K562 (cell line): Measurements from ENCODE around the gene NOTO. TPM values are rescaled to one million over a fixed set of nuclear protein-coding genes. Genes with fewer than 3 reads are reported as not detected.

ENCODE experiments used
- ATF1 ChIP-seq, 2 experiments: fragments of 450-650 bp in 1 of 2; IDR thresholded peaks; 2 replicates each; pipeline ENCODE4 v1.6.1; 2016; ENCODE audit warnings: missing compliant biosample characterization in 1 of 2, missing genetic modification characterization in 1 of 2
- GABPB1 ChIP-seq: sonication (generic); formaldehyde crosslinking; IDR thresholded peaks from 2 replicates; pipeline ENCODE4 v1.8.0; 2022; ENCODE audit warnings: mild to moderate bottlenecking, missing genetic modification reagents
- HSF4 ChIP-seq: fragments of 250-450 bp; sonication (Bioruptor Pico); IDR thresholded peaks from 2 replicates; pipeline ENCODE4 v2.1.2; 2022; ENCODE audit warnings: mild to moderate bottlenecking, moderate library complexity, borderline replicate concordance
- MEIS2 ChIP-seq: fragments of 450-650 bp; IDR thresholded peaks from 2 replicates; pipeline ENCODE4 v1.6.1; 2014; ENCODE audit warnings: mild to moderate bottlenecking; ENCODE audit not compliant: partially characterized antibody
- NFE2 ChIP-seq: IDR thresholded peaks from 2 replicates; pipeline ENCODE4 v1.6.1; 2014; ENCODE audit warnings: antibody characterized with exemption, low read depth
- NFIC ChIP-seq: fragments of 450-650 bp; IDR thresholded peaks from 2 replicates; pipeline ENCODE4 v1.6.1; 2017; ENCODE audit warnings: mild to moderate bottlenecking, inconsistent platforms
- RHOXF2B ChIP-seq: fragments of 250-450 bp; sonication (Bioruptor Pico); conservative IDR thresholded peaks from 2 replicates; pipeline ENCODE4 v1.5.1; 2021
- SRSF9 ChIP-seq: fragments of 200-400 bp; formaldehyde crosslinking; IDR thresholded peaks from 2 replicates; pipeline ENCODE4 v1.6.1; 2017; ENCODE audit warnings: low read depth, low read length, borderline replicate concordance
- TAF1 ChIP-seq: IDR thresholded peaks from 2 replicates; pipeline ENCODE4 v1.6.1; 2011; ENCODE audit warnings: mild to moderate bottlenecking, low read length, moderate library complexity; ENCODE audit not compliant: insufficient read depth, control insufficient read depth, severe bottlenecking; ENCODE audit errors: extremely low read depth
- TEAD2 ChIP-seq: fragments of 450-650 bp; IDR thresholded peaks from 2 replicates; pipeline ENCODE4 v1.6.1; 2016; ENCODE audit warnings: missing genetic modification characterization, control low read depth, missing compliant biosample characterization
- ZBTB26 ChIP-seq: fragments of 450-650 bp; formaldehyde crosslinking; IDR thresholded peaks from 2 replicates; pipeline ENCODE4 v1.4.0; 2022; ENCODE audit warnings: missing genetic modification characterization
- ZC3H8 ChIP-seq: fragments of 450-650 bp; IDR thresholded peaks from 2 replicates; pipeline ENCODE4 v1.6.1; 2017
- ZFP1 ChIP-seq: fragments of 450-650 bp; formaldehyde crosslinking; IDR thresholded peaks from 2 replicates; pipeline ENCODE4 v1.4.0; 2020; ENCODE audit warnings: mild to moderate bottlenecking, mixed read lengths
- ZNF398 ChIP-seq: fragments of 250-450 bp; sonication (Bioruptor Pico); IDR thresholded peaks from 2 replicates; pipeline ENCODE4 v1.8.0; 2021; ENCODE audit warnings: moderate library complexity, mild to moderate bottlenecking, inconsistent platforms
- ZNF41 ChIP-seq: fragments of 250-450 bp; sonication (Bioruptor Pico); conservative IDR thresholded peaks from 2 replicates; pipeline ENCODE4 v1.4.0; 2020; ENCODE audit warnings: mild to moderate bottlenecking
- polyA plus RNA-seq, 8 experiments: library from polyadenylated mRNA; depleted of rRNA in 4 of 8; stranded (reverse) in 5 of 8; unstranded in 3 of 8; fragments of >200 nt; fragmentation: Nextera tagmentation in 2 of 8; fragmentation: Illumina TruSeq in 1 of 8; extraction: Ambion mirVana in 2 of 8; extraction: Trizol in 1 of 8; gene quantifications; 2 replicates each; pipeline versions ENCODE4 v1.2.1 to v1.2.3, GENCODE V29; 2011 to 2014; ENCODE audit warnings: inconsistent platforms in 1 of 8, missing spikeins in 1 of 8
- total RNA-seq, 7 experiments: library from RNA; depleted of rRNA in 6 of 7; stranded (reverse); fragments of >200 nt in 6 of 7; fragmentation: Illumina TruSeq in 2 of 7; extraction: Trizol in 2 of 7; gene quantifications; 2 replicates each; pipeline versions ENCODE4 v1.2.1 to v1.2.3, GENCODE V29; 2011 to 2021; ENCODE audit warnings: low replicate concordance in 1 of 7
- TF ChIP-seq, protein P1 (sequence below), 3 experiments: fragments of 200-800 bp in 1 of 3; fragments of 250-450 bp in 1 of 3; fragments of 450-650 bp in 1 of 3; sonication (Bioruptor Pico) in 1 of 3; sonication (Bioruptor generic) in 1 of 3; formaldehyde crosslinking in 1 of 3; IDR thresholded peaks; 2 replicates each; pipeline versions ENCODE4 v1.6.1 to v1.8.0; 2016 to 2022; ENCODE audit warnings: mild to moderate bottlenecking in 2 of 3, missing genetic modification characterization in 2 of 3, missing compliant biosample characterization in 1 of 3, moderate library complexity in 1 of 3
- TF ChIP-seq, protein P2 (sequence below): IDR thresholded peaks from 2 replicates; pipeline ENCODE4 v1.6.1; 2016; ENCODE audit warnings: missing genetic modification characterization, missing compliant biosample characterization
- TF ChIP-seq, protein P3 (sequence below): sonication (generic); formaldehyde crosslinking; IDR thresholded peaks from 2 replicates; pipeline ENCODE4 v1.9.0; 2022; ENCODE audit warnings: mild to moderate bottlenecking, missing genetic modification reagents

Gene NOTO
- total and polyA plus RNA-seq, 9 of the 15 experiments (the other 6 are each of a cell fraction or from before 2014, with no cell fraction given): not detected

DNA sequence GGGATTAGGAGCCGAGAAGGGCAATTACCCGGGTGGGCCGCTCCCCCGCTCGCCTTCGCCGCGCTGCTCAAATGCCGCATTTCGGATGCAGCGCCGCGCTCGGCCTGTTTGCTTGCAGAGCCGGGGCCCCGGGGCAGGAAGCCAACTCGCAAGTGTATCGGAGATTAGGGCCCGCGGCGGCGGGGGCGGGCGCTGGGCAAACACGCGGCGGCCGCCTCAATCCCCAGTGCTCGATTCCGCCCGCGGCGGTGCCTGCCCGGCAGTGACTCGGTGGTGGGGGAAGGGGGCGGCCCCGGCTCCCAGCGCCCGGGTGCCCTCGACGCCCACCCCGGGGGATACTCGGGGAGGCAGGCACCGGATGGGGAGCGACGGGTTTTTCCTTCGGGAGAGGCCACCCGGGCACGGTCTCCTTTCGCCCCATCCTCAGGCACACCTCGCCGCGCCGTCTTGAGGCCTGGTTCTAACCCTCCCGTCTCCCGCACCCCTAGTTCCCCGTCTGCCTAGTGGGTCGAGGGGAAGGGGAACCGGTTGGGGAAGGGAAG lies 26.6 kb upstream of the NOTO start (continued):
- TF ChIP-seq, protein P1, sequence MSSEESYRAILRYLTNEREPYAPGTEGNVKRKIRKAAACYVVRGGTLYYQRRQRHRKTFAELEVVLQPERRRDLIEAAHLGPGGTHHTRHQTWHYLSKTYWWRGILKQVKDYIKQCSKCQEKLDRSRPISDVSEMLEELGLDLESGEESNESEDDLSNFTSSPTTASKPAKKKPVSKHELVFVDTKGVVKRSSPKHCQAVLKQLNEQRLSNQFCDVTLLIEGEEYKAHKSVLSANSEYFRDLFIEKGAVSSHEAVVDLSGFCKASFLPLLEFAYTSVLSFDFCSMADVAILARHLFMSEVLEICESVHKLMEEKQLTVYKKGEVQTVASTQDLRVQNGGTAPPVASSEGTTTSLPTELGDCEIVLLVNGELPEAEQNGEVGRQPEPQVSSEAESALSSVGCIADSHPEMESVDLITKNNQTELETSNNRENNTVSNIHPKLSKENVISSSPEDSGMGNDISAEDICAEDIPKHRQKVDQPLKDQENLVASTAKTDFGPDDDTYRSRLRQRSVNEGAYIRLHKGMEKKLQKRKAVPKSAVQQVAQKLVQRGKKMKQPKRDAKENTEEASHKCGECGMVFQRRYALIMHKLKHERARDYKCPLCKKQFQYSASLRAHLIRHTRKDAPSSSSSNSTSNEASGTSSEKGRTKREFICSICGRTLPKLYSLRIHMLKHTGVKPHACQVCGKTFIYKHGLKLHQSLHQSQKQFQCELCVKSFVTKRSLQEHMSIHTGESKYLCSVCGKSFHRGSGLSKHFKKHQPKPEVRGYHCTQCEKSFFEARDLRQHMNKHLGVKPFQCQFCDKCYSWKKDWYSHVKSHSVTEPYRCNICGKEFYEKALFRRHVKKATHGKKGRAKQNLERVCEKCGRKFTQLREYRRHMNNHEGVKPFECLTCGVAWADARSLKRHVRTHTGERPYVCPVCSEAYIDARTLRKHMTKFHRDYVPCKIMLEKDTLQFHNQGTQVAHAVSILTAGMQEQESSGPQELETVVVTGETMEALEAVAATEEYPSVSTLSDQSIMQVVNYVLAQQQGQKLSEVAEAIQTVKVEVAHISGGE (CRISPR knock-in tag; IDR thresholded peaks at IDR 0.05): peak in 2 of 3 experiments; percentile 60 to 94; a peak in 4 of 6 replicates
- TF ChIP-seq HSF4 (CRISPR knock-in tag) (no peak), NFE2 (no peak), ZNF41 (CRISPR knock-in tag) (no peak), TEAD2 (tag) (no peak), ZC3H8 (no peak), SRSF9 (no peak), ZBTB26 (CRISPR knock-in tag) (no peak), ZFP1 (no peak), GABPB1 (CRISPR knock-in tag) (0 out of 2 replicates have a peak, but pooled peaks have one; percentile 44), TAF1 (peak; percentile 36), ZNF398 (CRISPR knock-in tag) (no peak), MEIS2 (no peak), NFIC (peak; percentile 90), RHOXF2B (CRISPR knock-in tag) (no peak), ATF1 (CRISPR knock-in tag; IDR thresholded peaks at IDR 0.05) (no peak), ATF1 (tag; IDR thresholded peaks at IDR 0.05) (peak; percentile 36; the same call in 1 of the 2 replicates)
- TF ChIP-seq, protein P2, sequence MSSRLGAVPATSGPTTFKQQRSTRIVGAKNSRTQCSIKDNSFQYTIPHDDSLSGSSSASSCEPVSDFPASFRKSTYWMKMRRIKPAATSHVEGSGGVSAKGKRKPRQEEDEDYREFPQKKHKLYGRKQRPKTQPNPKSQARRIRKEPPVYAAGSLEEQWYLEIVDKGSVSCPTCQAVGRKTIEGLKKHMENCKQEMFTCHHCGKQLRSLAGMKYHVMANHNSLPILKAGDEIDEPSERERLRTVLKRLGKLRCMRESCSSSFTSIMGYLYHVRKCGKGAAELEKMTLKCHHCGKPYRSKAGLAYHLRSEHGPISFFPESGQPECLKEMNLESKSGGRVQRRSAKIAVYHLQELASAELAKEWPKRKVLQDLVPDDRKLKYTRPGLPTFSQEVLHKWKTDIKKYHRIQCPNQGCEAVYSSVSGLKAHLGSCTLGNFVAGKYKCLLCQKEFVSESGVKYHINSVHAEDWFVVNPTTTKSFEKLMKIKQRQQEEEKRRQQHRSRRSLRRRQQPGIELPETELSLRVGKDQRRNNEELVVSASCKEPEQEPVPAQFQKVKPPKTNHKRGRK (tag): no peak
- TF ChIP-seq, protein P3, sequence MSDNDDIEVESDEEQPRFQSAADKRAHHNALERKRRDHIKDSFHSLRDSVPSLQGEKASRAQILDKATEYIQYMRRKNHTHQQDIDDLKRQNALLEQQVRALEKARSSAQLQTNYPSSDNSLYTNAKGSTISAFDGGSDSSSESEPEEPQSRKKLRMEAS (CRISPR knock-in tag): peak; percentile 71
